Endodermal cell (in vitro differentiated cells): ENCODE results near the gene TENT5C. TPM values are rescaled to one million over a fixed set of nuclear protein-coding genes. Genes with fewer than 3 reads are reported as not detected.

Experiments used
- DNase-seq: peaks from one replicate; pipeline ENCODE4 v3.0.0-alpha.2; 2017
- H3K27ac ChIP-seq: 2 replicates; pipeline ENCODE4 v1.5.1; 2013; ENCODE audit warnings: mild to moderate bottlenecking, low read depth, low read length, moderate library complexity
- H3K27me3 ChIP-seq: 2 replicates; pipeline ENCODE4 v1.6.1; 2013; ENCODE audit warnings: mild to moderate bottlenecking, low read length, moderate library complexity; ENCODE audit not compliant: insufficient read depth, control insufficient read depth, poor library complexity, severe bottlenecking
- H3K36me3 ChIP-seq: 2 replicates; pipeline ENCODE4 v1.7.0; 2013; ENCODE audit warnings: mild to moderate bottlenecking, low read length, moderate library complexity; ENCODE audit not compliant: control insufficient read depth, insufficient read depth
- H3K4me1 ChIP-seq: one replicate; pipeline ENCODE4 v1.7.0; 2013; ENCODE audit warnings: low read length; ENCODE audit not compliant: control insufficient read depth, insufficient read depth
- H3K4me3 ChIP-seq: 2 replicates; pipeline ENCODE4 v1.5.1; 2013; ENCODE audit warnings: mild to moderate bottlenecking, low read length, moderate library complexity
- H3K9ac ChIP-seq: 2 replicates; pipeline ENCODE4 v1.6.1; 2013; ENCODE audit warnings: mild to moderate bottlenecking, low read length, moderate library complexity; ENCODE audit not compliant: poor library complexity, severe bottlenecking; ENCODE audit errors: extremely low read depth
- H3K9me3 ChIP-seq: 2 replicates; pipeline ENCODE4 v1.6.1; 2013; ENCODE audit warnings: mild to moderate bottlenecking, low read length, moderate library complexity; ENCODE audit not compliant: control insufficient read depth
- H3K27ac Mint-ChIP-seq: 2 replicates; pipeline ENCODE4 v1.8.0; 2020; ENCODE audit warnings: mixed read lengths
- H3K27me3 Mint-ChIP-seq: 2 replicates; pipeline ENCODE4 v1.8.0; 2021; ENCODE audit warnings: mild to moderate bottlenecking, mixed read lengths; ENCODE audit not compliant: insufficient read depth
- H3K36me3 Mint-ChIP-seq: 2 replicates; pipeline ENCODE4 v1.8.0; 2020; ENCODE audit warnings: low read depth, mixed read lengths
- H3K4me1 Mint-ChIP-seq: 2 replicates; pipeline ENCODE4 v1.8.0; 2020; ENCODE audit warnings: mixed read lengths
- H3K4me3 Mint-ChIP-seq: 2 replicates; pipeline ENCODE4 v1.8.0; 2020; ENCODE audit warnings: mild to moderate bottlenecking, moderate library complexity, mixed read lengths
- H3K9me3 Mint-ChIP-seq: 2 replicates; pipeline ENCODE4 v1.8.0; 2020; ENCODE audit warnings: mild to moderate bottlenecking, mixed read lengths
- CTCF ChIP-seq: fragments of 200-600 bp; sonication (generic); conservative IDR thresholded peaks from 2 replicates; pipeline ENCODE4 v1.5.0; 2021; ENCODE audit warnings: antibody characterized with exemption, mild to moderate bottlenecking
- WGBS, 2 experiments: methylation state at CpG; one replicate each; pipeline versions ENCODE4 v1.1.5 to v1.1.7; 2013; ENCODE audit warnings: missing lambda C conversion rate in 2 of 2, mixed read lengths in 1 of 2; ENCODE audit not compliant: insufficient coverage in 1 of 2, insufficient read length in 1 of 2; 5-methylcytosine and 5-hydroxymethylcytosine counted together
- total RNA-seq, 2 donors: library from RNA; stranded (reverse); fragmentation: NEBNext Ultra II Directional in 1 of 2; extraction: Animal tissue kit (Norgen Biotek cat#: 25700) in 1 of 2; gene quantifications; 2 replicates in 1 of 2; 3 replicates in 1 of 2; pipeline ENCODE4 v1.2.1, GENCODE V29; 2021

TENT5C gene
- total RNA-seq, 2 donors from 2014 or later: 1.0 to 1.4 TPM

GRCh38 chr1:117610036-117610435 is 4.2 kb downstream of the TENT5C start:
- Mint-ChIP-seq H3K4me1 (peaks cover 42% of the 10 kb centered on the region), H3K9me3 (no peaks in the 10 kb centered on the region), H3K27ac (no peak overlapping the region), H3K36me3 (no peaks in the 10 kb centered on the region), H3K27me3 (peaks cover 33% of the 10 kb centered on the region), H3K4me3 (no peak overlapping the region)
- peak; percentile 36 for DNase-seq
- Histone ChIP-seq H3K4me3 (no peak overlapping the region), H3K4me1 (peaks cover 14% of the 10 kb centered on the region), H3K9me3 (no peaks in the 10 kb centered on the region), H3K27me3 (peaks cover 23% of the 10 kb centered on the region), H3K27ac (no peak overlapping the region), H3K36me3 (no peaks in the 10 kb centered on the region), H3K9ac (no peak overlapping the region)
- WGBS, 2 experiments: 89 to 94% methylated on average over 4 of the region's 4 CpGs
- TF ChIP-seq CTCF: no peak

GRCh38 chr1:117611121-117611601 is 5.3 kb downstream of the TENT5C start:
- H3K27ac ChIP-seq: no peak overlapping the region
- H3K9ac ChIP-seq: no peak overlapping the region
- H3K36me3 ChIP-seq: no peaks in the 10 kb centered on the region
- no peak overlapping the region for H3K4me3 ChIP-seq
- peak; percentile 26 for DNase-seq
- H3K27me3 ChIP-seq: peaks cover 23% of the 10 kb centered on the region
- no peaks in the 10 kb centered on the region for H3K9me3 Mint-ChIP-seq
- no peak overlapping the region for H3K4me3 Mint-ChIP-seq
- H3K27me3 Mint-ChIP-seq: peaks cover 33% of the 10 kb centered on the region
- H3K4me1 Mint-ChIP-seq: peaks cover 43% of the 10 kb centered on the region
- no peaks in the 10 kb centered on the region for H3K36me3 Mint-ChIP-seq
- TF ChIP-seq CTCF: no peak
- H3K9me3 ChIP-seq: no peaks in the 10 kb centered on the region
- H3K4me1 ChIP-seq: peaks cover 14% of the 10 kb centered on the region
- 92 to 94% methylated on average over 5 of the region's 5 CpGs for WGBS, 2 experiments
- H3K27ac Mint-ChIP-seq: no peak overlapping the region

- Histone ChIP-seq H3K27ac (no peak overlapping the region), H3K9ac (no peak overlapping the region), H3K9me3 (no peaks in the 10 kb centered on the region), H3K4me3 (no peak overlapping the region), H3K4me1 (peaks cover 13% of the 10 kb centered on the region), H3K36me3 (no peaks in the 10 kb centered on the region), H3K27me3 (peaks cover 17% of the 10 kb centered on the region)
- TF ChIP-seq CTCF: no peak
- Mint-ChIP-seq H3K27ac (no peak overlapping the region), H3K36me3 (no peaks in the 10 kb centered on the region), H3K27me3 (peaks cover 31% of the 10 kb centered on the region), H3K4me3 (no peak overlapping the region), H3K9me3 (no peaks in the 10 kb centered on the region), H3K4me1 (peaks cover 43% of the 10 kb centered on the region)
- DNase-seq: peak; percentile 11
- 88% methylated on average over 3 of the region's 3 CpGs; no CpG with 5 or more reads in 1 of the 2 experiments for WGBS, 2 experiments
These were observed 6.1 kb downstream of the TENT5C start for GRCh38 chr1:117611894-117612483.
